H1 (cell line): Measurements from ENCODE around the gene AVP.
"Not testable (repeated sequence)": the region's sequence is repeated elsewhere in the genome, so short reads cannot be mapped to it uniquely, and the experiment has no call there.

Experiments used
- CEBPB ChIP-seq: IDR thresholded peaks from 2 replicates; pipeline ENCODE4 v1.6.1; 2012; ENCODE audit warnings: low read depth, low read length
- CTCF ChIP-seq, 3 experiments: IDR thresholded peaks; 1 replicate in 2 of 3; 2 replicates in 1 of 3; pipeline versions ENCODE4 v1.5.1 to v1.6.1; 2011; ENCODE audit warnings: low read length in 3 of 3, mild to moderate bottlenecking in 3 of 3, inconsistent platforms in 2 of 3, low read depth in 1 of 3, moderate library complexity in 1 of 3; ENCODE audit not compliant: insufficient read depth in 1 of 3; ENCODE audit errors: control extremely low read depth in 1 of 3
- EGR1 ChIP-seq: IDR thresholded peaks from 2 replicates; pipeline ENCODE4 v1.6.1; 2011; ENCODE audit warnings: low read depth, low read length, borderline replicate concordance
- MAX ChIP-seq: IDR thresholded peaks from 2 replicates; pipeline ENCODE4 v1.6.1; 2012; ENCODE audit warnings: inconsistent platforms
- NRF1 ChIP-seq: IDR thresholded peaks from 2 replicates; pipeline ENCODE4 v1.6.1; 2011; ENCODE audit warnings: mild to moderate bottlenecking, low read depth, low read length, improper control_type of control experiment
- PHF8 ChIP-seq: fragments of 200-600 bp; sonication (generic); conservative IDR thresholded peaks from 2 replicates; pipeline ENCODE4 v1.7.1; 2012; ENCODE audit warnings: low read depth, mild to moderate bottlenecking, inconsistent platforms, low read length, moderate library complexity
- POLR2A ChIP-seq, 2 experiments: IDR thresholded peaks; 1 replicate in 1 of 2; 2 replicates in 1 of 2; pipeline ENCODE4 v1.6.1; 2011; ENCODE audit warnings: low read depth in 2 of 2, low read length in 2 of 2, mild to moderate bottlenecking in 2 of 2; ENCODE audit errors: control extremely low read depth in 1 of 2
- RAD21 ChIP-seq, 2 experiments: IDR thresholded peaks in 1 of 2; conservative IDR thresholded peaks in 1 of 2; 2 replicates each; pipeline ENCODE4 v1.6.1; 2011; ENCODE audit warnings: low read depth in 2 of 2, low read length in 2 of 2, improper control_type of control experiment in 1 of 2, inconsistent platforms in 1 of 2, mild to moderate bottlenecking in 1 of 2, moderate library complexity in 1 of 2
- RNF2 ChIP-seq: fragments of 200-900, 300-1000 bp; sonication (generic); IDR thresholded peaks from 2 replicates; pipeline ENCODE4 v1.7.1; 2016; ENCODE audit warnings: borderline replicate concordance, low read depth, mild to moderate bottlenecking, antibody characterized with exemption, low read length; ENCODE audit not compliant: poor library complexity, severe bottlenecking; ENCODE audit errors: missing control alignments
- SUZ12 ChIP-seq: fragments of 200-600 bp; sonication (generic); IDR thresholded peaks from 2 replicates; pipeline ENCODE4 v1.6.1; 2012; ENCODE audit warnings: mild to moderate bottlenecking, inconsistent platforms, low read length, moderate library complexity, mixed read lengths
- TCF12 ChIP-seq: IDR thresholded peaks from 2 replicates; pipeline ENCODE4 v1.6.1; 2011; ENCODE audit warnings: low read depth, mild to moderate bottlenecking, low read length
- YY1 ChIP-seq: IDR thresholded peaks from 2 replicates; pipeline ENCODE4 v1.6.1; 2011; ENCODE audit warnings: low read depth, mild to moderate bottlenecking, low read length
- ZNF274 ChIP-seq: IDR thresholded peaks from 2 replicates; pipeline ENCODE4 v1.7.0; 2012; ENCODE audit warnings: low read length, borderline replicate concordance; ENCODE audit errors: extremely low read depth

DNA sequence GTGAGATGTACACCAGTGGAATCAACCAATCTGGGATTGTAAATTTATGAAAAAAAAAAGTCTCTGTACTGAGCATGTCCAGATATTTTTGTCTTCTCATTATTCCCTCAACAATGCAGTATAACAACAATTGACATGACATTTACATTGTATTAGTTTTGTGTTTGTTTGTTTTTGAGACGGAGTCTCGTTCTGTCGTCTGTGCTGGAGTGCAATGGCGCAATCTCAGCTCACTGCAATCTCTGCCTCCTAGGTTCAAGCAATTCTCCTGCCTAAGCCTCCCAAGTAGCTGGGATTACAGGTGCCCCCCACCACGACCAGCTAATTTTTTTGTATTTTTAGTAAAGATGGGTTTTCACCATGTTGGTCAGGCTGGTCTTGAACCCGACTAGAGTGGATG is 9.2 kb downstream of the AVP start:
- not testable (repeated sequence) for TF ChIP-seq CTCF (IDR thresholded peaks at IDR 0.05; ENCODE audit: control extremely low read depth in 1 of 3, insufficient read depth in 1 of 3, low read depth in 1 of 3, low read length in 3 of 3); MAX; YY1; PHF8; SUZ12; POLR2A (IDR thresholded peaks at IDR 0.05; ENCODE audit: control extremely low read depth in 1 of 2, low read depth in 2 of 2, low read length in 2 of 2); TCF12; CEBPB; RAD21 (IDR thresholded peaks at IDR 0.05 in 1 of 2, conservative IDR thresholded peaks at IDR 0.05 in 1 of 2; ENCODE audit: low read depth in 2 of 2, low read length in 2 of 2); RNF2; EGR1; ZNF274; NRF1
